GM19043 (cell line): ENCODE results near the gene CHSY1.

Experiments
- ATAC-seq: cut with Tn5 transposase; IDR thresholded peaks from one replicate; pipeline ENCODE4 v1.9.1; 2021; ENCODE audit warnings: low read depth; ENCODE audit not compliant: unreplicated experiment

CHSY1 gene

GRCh38 chr15:101272584-101272983 lies 20.7 kb upstream of the CHSY1 start:
- ATAC-seq = no peak

- ATAC-seq = no peak
Measured at GRCh38 chr15:101269479-101270223, 17.8 kb upstream of the CHSY1 start.

GRCh38 chr15:101267320-101268104 lies 15.7 kb upstream of the CHSY1 start:
- ATAC-seq = no peak

DNA sequence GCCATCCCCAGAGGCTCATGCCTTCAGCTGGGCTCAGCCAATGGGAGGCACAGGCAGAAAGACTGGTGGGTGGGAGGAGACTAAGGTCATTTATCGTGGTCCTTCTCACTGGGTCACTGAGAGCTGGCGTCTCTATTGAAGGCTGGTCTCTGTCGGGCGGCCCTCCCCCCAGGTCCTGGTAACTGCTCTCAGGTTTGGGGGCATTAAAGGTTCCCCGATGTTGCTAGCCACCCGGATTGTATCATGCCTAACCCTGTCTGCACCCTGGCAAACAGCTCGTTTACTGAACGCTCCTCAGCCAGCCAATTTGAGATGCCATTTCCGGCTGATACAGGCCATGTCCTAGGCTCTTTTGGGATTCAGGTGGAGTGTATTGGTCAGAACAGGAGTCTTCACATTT lies 14.9 kb upstream of the CHSY1 start:
- no peak for ATAC-seq

DNA sequence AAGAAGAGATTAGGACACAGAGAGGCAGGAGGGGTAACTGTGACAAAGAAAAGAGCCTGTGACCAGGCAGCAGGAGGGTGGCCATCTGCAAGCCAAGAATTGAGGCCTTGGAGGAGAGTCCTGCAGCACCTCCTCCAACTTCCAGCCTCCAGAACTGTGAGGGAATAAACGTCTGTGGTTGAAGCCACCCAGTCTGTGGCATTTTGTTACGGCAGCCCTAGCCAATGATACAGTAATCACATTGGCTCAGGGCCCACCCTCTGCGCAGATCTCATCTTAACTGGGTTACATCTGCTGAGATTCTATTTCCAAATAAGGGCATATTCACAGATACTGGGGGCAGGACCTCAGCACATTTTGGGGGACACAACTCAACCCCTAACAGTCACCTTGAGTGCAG lies 14.2 kb upstream of the CHSY1 start:
- ATAC-seq = no peak

- no peak for ATAC-seq
Measured at GRCh38 chr15:101264911-101265641, 13.2 kb upstream of the CHSY1 start.

DNA sequence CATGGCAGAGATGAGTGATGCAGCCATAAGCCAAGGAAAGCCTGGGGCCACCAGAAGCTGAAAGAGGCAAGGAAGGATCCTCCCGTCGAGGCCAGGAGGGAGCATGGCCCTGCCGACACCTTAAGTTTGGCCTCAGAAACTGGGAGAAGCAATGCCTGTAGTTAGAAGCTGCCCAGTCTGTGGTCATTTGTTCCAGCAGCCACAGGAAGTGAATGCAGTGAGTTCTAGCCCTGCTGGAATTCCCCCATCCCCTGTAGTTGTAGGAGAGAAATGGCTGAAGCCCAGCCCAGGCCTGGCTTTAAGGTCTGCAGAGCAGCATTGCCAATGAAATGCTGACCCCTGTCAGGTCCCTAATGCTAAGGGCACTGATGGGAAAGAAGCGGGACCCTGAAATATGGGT lies 12.2 kb upstream of the CHSY1 start:
- no peak for ATAC-seq

DNA sequence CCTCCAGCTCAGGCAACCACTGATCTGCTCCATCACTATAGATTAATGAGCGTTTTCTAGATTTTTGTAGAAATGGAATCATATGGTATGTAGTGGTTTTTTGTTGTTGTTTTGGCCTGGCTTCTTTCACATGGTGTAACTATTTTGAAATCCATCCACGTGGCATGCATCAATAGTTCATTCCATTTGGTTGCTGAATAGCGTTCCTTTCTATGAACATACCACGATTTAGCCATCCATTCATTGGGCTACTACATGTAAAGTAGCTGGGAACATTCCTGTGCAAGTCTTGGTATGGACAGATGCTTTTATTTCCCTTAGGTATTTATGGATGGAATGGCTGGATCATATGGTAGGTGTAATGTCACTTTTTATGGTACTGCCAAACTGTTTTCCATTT lies 10.7 kb upstream of the CHSY1 start:
- ATAC-seq = no peak

DNA sequence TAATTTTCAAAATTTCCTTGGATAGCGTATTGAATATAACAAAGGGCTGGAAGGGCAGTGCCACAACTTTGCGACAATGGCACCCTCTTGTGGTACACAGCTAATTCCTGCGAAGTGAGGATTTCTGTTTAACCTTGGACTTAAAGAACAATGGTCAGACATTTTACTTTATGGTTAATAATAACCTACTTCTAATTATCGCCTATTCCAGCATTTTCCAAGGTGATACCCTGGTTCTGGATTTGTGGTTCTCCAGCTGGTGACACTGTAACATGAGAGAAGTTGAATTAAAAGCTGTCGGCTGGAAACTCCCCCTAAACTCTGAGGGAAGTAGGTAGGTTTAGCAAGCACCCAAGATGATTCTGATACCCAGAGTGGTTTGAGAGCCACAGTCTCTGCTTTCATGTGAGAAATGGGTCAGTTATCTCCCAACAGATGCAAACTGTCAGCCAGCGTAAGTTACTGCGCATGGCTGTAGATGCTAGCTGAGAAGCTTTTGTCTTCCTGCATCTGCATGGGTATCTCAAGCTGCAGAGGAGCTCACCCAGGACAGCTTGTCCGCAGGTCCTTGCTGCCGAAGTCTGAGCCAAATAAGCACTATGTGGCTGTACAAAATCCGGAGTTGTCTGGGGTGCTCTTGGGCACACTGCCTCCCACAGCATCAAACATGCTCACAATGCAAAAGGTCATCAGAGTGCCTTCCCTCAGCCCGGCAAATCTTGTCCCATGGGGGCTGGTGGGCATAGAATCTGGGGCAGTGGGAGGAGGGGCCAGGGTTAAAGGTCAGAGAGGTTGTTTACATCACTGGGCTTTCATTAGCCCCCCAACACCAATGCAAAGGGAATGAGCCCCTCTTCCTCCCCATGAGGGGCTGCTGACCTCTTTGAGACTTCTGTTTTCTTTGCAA lies 6.6 kb upstream of the CHSY1 start:
- ATAC-seq = no peak

- ATAC-seq = no peak
Measured at GRCh38 chr15:101256757-101257156, 4.9 kb upstream of the CHSY1 start.

GRCh38 chr15:101255615-101256241 lies 3.9 kb upstream of the CHSY1 start:
- ATAC-seq = no peak

DNA sequence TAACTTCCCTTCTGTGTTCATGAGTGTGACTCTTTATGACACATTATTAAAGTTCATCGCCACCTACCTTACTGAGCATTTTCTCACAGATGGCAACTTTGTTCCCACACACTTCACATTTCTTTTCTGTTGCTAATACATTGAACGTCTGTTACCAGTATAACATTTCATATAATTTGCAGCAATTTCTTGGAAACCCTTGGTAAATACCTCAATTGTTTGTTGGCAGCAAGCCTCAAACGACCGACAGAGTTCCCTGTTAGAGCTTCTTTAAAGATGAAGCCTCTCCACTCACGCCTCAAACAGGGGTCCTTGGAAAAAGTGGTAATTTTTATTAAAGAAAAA lies 3.2 kb upstream of the CHSY1 start:
- ATAC-seq = no peak

GRCh38 chr15:101254157-101255050 lies 2.6 kb upstream of the CHSY1 start:
- no peak for ATAC-seq

- ATAC-seq = no peak
Measured at GRCh38 chr15:101252836-101253235, 988 bp upstream of the CHSY1 start.

- ATAC-seq = peak; percentile 20
Measured at GRCh38 chr15:101250873-101251829, 697 bp downstream of the CHSY1 start.

GRCh38 chr15:101250341-101250831 lies 1.5 kb downstream of the CHSY1 start:
- no peak for ATAC-seq

- ATAC-seq = no peak
Measured at GRCh38 chr15:101248274-101248673, 3.6 kb downstream of the CHSY1 start.
